Esophagus muscularis mucosa (tissue), 4 donors: Measurements from ENCODE around the gene AHRR. TPM values are rescaled to one million over a fixed set of nuclear protein-coding genes. Genes with fewer than 3 reads are reported as not detected.
"Not testable (repeated sequence)": the region's sequence is repeated elsewhere in the genome, so short reads cannot be mapped to it uniquely, and the experiment has no call there.

Experiments used
- DNase-seq: peaks from one replicate; pipeline ENCODE4 v3.0.0-alpha.2; 2017; ENCODE audit errors: extremely low spot score
- H3K27ac ChIP-seq, 4 donors: fragments of 200-600 bp; sonication (generic); replicated peaks in 1 of 4; 1 replicate in 3 of 4; 2 replicates in 1 of 4; pipeline ENCODE4 v1.5.1; 2016 to 2019; ENCODE audit warnings: mild to moderate bottlenecking in 1 of 4
- H3K27me3 ChIP-seq, 4 donors: fragments of 200-600 bp; sonication (generic); one replicate each; pipeline versions ENCODE4 v1.5.1 to v1.6.0; 2016 to 2019
- H3K36me3 ChIP-seq, 4 donors: fragments of 200-600 bp; sonication (generic); one replicate each; pipeline ENCODE4 v1.5.1; 2016 to 2019
- H3K4me1 ChIP-seq, 4 donors: fragments of 200-600 bp; sonication (generic); one replicate each; pipeline ENCODE4 v1.5.1; 2016 to 2019
- H3K4me3 ChIP-seq, 4 donors: fragments of 200-600 bp; sonication (generic); 1 replicate in 2 of 4; 2 replicates in 2 of 4; pipeline ENCODE4 v1.5.1; 2016 to 2019; ENCODE audit warnings: mild to moderate bottlenecking in 4 of 4, moderate library complexity in 1 of 4
- H3K9me3 ChIP-seq, 4 donors: fragments of 200-600 bp; sonication (generic); 1 replicate in 3 of 4; 2 replicates in 1 of 4; pipeline ENCODE4 v1.5.1; 2016 to 2019
- CTCF ChIP-seq, 3 experiments: fragments of 200-600 bp in 2 of 3; fragments of 450-650 bp in 1 of 3; sonication (generic) in 2 of 3; IDR thresholded peaks; one replicate each; pipeline ENCODE4 v1.5.1; 2017 to 2019; ENCODE audit warnings: antibody characterized with exemption in 3 of 3, mild to moderate bottlenecking in 2 of 3, moderate library complexity in 1 of 3
- EP300 ChIP-seq: sonication (generic); formaldehyde crosslinking; IDR thresholded peaks from one replicate; pipeline ENCODE4 v1.6.1; 2017; ENCODE audit warnings: antibody characterized with exemption
- POLR2A ChIP-seq: fragments of 450-650 bp; IDR thresholded peaks from one replicate; pipeline ENCODE4 v1.6.1; 2017; ENCODE audit warnings: antibody characterized with exemption, moderate library complexity, mild to moderate bottlenecking, low read depth
- POLR2AphosphoS5 ChIP-seq, 2 donors: sonication (generic); formaldehyde crosslinking; IDR thresholded peaks; one replicate each; pipeline ENCODE4 v1.6.1; 2017; ENCODE audit warnings: antibody characterized with exemption in 2 of 2
- WGBS: methylation state at CpG from one replicate; pipeline ENCODE4 v1.1.5; 2018; 5-methylcytosine and 5-hydroxymethylcytosine counted together
- intact Hi-C: fragments of 100-400 bp; cut with DNase I; formaldehyde crosslinking; loops from one replicate; pipeline ENCODE4 v1.15.1; 2023
- total RNA-seq, 4 donors: library from RNA; depleted of rRNA; stranded (reverse); fragments of >200 nt; gene quantifications; one replicate each; pipeline versions ENCODE4 v1.1.0 to v1.2.1, GENCODE V29; 2016

Gene AHRR
- total RNA-seq, 4 donors from 2014 or later = 0.33 to 5.5 (median 0.86) TPM

- TF ChIP-seq POLR2A (no peak), EP300 (no peak), CTCF (IDR thresholded peaks at IDR 0.05) (no peak), POLR2AphosphoS5 (IDR thresholded peaks at IDR 0.05) (no peak)
- Histone ChIP-seq H3K27me3 (peaks cover 0 to 88% (median 21%) of the 10 kb centered on the region in 4 donors), H3K4me3 (no peak overlapping the region), H3K9me3 (no peaks in the 10 kb centered on the region), H3K4me1 (peaks cover 0 to 5% (median 0%) of the 10 kb centered on the region in 4 donors), H3K27ac (no peak overlapping the region), H3K36me3 (no peaks in the 10 kb centered on the region)
- 94% methylated on average over 24 of the region's 24 CpGs for WGBS
- DNase-seq = no peak
- intact Hi-C loops = no loop called here
Measured at GRCh38 chr5:484556-484955, 163.0 kb downstream of the AHRR start.

GRCh38 chr5:485113-485945 lies 163.8 kb downstream of the AHRR start:
- Histone ChIP-seq H3K4me1 (peaks cover 0 to 5% (median 0%) of the 10 kb centered on the region in 4 donors), H3K27ac (no peak overlapping the region), H3K27me3 (peaks cover 0 to 83% (median 16%) of the 10 kb centered on the region in 4 donors), H3K36me3 (no peaks in the 10 kb centered on the region), H3K4me3 (no peak overlapping the region), H3K9me3 (no peaks in the 10 kb centered on the region)
- no peak for TF ChIP-seq CTCF (IDR thresholded peaks at IDR 0.05)
- no peak for TF ChIP-seq EP300
- TF ChIP-seq POLR2A = no peak
- TF ChIP-seq POLR2AphosphoS5 (IDR thresholded peaks at IDR 0.05) = no peak
- DNase-seq = no peak
- WGBS = 82% methylated on average over 24 of the region's 29 CpGs
- intact Hi-C loops = no loop called here

- no peaks in the 10 kb centered on the region for H3K9me3 ChIP-seq
- TF ChIP-seq CTCF (IDR thresholded peaks at IDR 0.05) = no peak
- no peak for TF ChIP-seq EP300
- TF ChIP-seq POLR2A = no peak
- TF ChIP-seq POLR2AphosphoS5 (IDR thresholded peaks at IDR 0.05) = no peak
- intact Hi-C loops = no loop called here
- DNase-seq = no peak
- 46% methylated on average over 16 of the region's 23 CpGs for WGBS
- H3K36me3 ChIP-seq = no peaks in the 10 kb centered on the region
- H3K4me3 ChIP-seq = no peak overlapping the region
- peaks cover 0 to 5% (median 0%) of the 10 kb centered on the region in 4 donors for H3K4me1 ChIP-seq
- H3K27ac ChIP-seq = no peak overlapping the region
- H3K27me3 ChIP-seq = peaks cover 0 to 82% (median 14%) of the 10 kb centered on the region in 4 donors
Measured at GRCh38 chr5:485946-486491, 164.5 kb downstream of the AHRR start.

- peaks cover 0 to 82% (median 13%) of the 10 kb centered on the region in 4 donors for H3K27me3 ChIP-seq
- intact Hi-C loops = not testable (repeated sequence)
Measured at GRCh38 chr5:486597-486996, 165.1 kb downstream of the AHRR start.

More at GRCh38 chr5:486597-486996, 165.1 kb downstream of the AHRR start:
- not testable (repeated sequence) for H3K4me3 ChIP-seq, H3K36me3 ChIP-seq, H3K9me3 ChIP-seq, H3K27ac ChIP-seq, DNase-seq, H3K4me1 ChIP-seq
- 80% methylated on average over 2 of the region's 22 CpGs for WGBS

Other genes with a start within 250 kb of the AHRR start
- under 1 TPM in 2 of 4 donors, not detected in 2; under 0.01 to 0.46 TPM for gene PLEKHG4B, start 229.5 kb upstream of the AHRR start, total RNA-seq
- gene LRRC14B, start 130.2 kb upstream of the AHRR start, total RNA-seq = not detected
- 10 to 100 TPM in 2 of 4 donors, 1 to 10 TPM in 2; 5.8 to 11.9 (median 8.6) TPM for gene CCDC127, start 103.6 kb upstream of the AHRR start, total RNA-seq
- 100 to 1,000 TPM in 3 of 4 donors, 10 to 100 TPM in 1; 86.0 to 150 (median 115) TPM for gene SDHA, start 103.4 kb upstream of the AHRR start, total RNA-seq
- 10 to 100 TPM; 38.6 to 66.1 (median 56.9) TPM for gene PDCD6, start 50.1 kb upstream of the AHRR start, total RNA-seq
- 10 to 100 TPM; 48.6 to 82.1 (median 59.3) TPM for gene EXOC3, start 121.5 kb downstream of the AHRR start, total RNA-seq
- 1 to 10 TPM; 1.7 to 5.0 (median 2.8) TPM for gene SLC9A3, start 202.7 kb downstream of the AHRR start, total RNA-seq